Measurements from ENCODE around the gene CNPY2. TPM values are rescaled to one million over a fixed set of nuclear protein-coding genes. Genes with fewer than 3 reads are reported as not detected.
"Not testable (repeated sequence)": the region's sequence is repeated elsewhere in the genome, so short reads cannot be mapped to it uniquely, and the experiment has no call there.

Gene CNPY2
- total and polyA plus RNA-seq, 4 donors, result 24.6 to 163 (median 70.7) TPM

DNA sequence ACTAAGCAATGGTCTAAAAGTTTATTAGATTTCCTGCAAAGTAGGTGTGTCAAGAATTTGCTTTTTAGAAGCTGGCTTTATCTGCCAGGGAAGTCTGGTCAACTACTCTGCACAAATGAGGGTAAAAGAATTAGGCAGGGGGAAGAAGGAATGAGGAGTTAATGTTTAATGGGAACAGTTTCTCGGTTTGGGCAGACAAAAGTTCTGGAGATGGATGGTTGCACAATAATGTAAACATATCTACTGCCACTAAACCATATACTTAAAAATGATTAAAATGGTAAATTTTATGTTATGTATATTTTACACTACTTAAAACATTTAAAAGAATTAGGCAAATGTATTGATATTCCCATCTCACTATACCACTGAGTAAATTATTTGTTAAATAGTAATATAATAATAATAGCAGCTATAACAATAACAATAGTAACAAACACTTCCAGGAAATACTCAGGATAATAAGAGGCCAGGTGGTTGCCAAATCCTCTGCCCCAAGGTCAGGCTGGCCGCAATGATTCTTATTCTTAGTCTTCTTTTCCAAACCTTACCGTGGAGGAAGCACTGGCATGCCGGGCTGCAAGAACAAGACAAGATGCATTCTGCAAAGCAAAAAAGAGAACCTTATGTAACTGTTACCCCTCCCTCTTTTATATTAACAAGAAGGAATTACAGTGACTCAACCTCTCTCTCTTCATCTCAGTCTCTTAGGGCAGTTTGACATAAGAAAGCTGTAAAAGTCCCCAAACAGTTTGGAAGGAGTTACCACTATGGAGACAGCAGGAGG is 29.6 kb downstream of the CNPY2 start:
- DNase-seq (ENCODE audit: low spot score), result no peak
- H3K9me3 ChIP-seq (ENCODE audit: control insufficient read depth in 4 of 4, low read length in 3 of 4), result no peaks in the 10 kb centered on the region
- no peaks in the 10 kb centered on the region for H3K27me3 ChIP-seq (ENCODE audit: control insufficient read depth in 4 of 4, insufficient read depth in 4 of 4, low read length in 3 of 4)
- peaks cover 10 to 36% (median 27%) of the 10 kb centered on the region in 4 donors for H3K36me3 ChIP-seq (ENCODE audit: control insufficient read depth in 4 of 4, insufficient read depth in 3 of 4, low read depth in 1 of 4, low read length in 3 of 4)
- H3K4me1 ChIP-seq (ENCODE audit: control insufficient read depth in 4 of 4, insufficient read depth in 4 of 4, low read length in 3 of 4), result peaks cover 3 to 35% (median 32%) of the 10 kb centered on the region in 4 donors
- no peak for TF ChIP-seq RAD21 (IDR thresholded peaks at IDR 0.05)
- TF ChIP-seq EGR1 (IDR thresholded peaks at IDR 0.05; ENCODE audit: low read depth in 2 of 2), result no peak
- no peak for TF ChIP-seq YY1 (IDR thresholded peaks at IDR 0.05)
- TF ChIP-seq SP1 (IDR thresholded peaks at IDR 0.05), result no peak
- TF ChIP-seq, protein P1, sequence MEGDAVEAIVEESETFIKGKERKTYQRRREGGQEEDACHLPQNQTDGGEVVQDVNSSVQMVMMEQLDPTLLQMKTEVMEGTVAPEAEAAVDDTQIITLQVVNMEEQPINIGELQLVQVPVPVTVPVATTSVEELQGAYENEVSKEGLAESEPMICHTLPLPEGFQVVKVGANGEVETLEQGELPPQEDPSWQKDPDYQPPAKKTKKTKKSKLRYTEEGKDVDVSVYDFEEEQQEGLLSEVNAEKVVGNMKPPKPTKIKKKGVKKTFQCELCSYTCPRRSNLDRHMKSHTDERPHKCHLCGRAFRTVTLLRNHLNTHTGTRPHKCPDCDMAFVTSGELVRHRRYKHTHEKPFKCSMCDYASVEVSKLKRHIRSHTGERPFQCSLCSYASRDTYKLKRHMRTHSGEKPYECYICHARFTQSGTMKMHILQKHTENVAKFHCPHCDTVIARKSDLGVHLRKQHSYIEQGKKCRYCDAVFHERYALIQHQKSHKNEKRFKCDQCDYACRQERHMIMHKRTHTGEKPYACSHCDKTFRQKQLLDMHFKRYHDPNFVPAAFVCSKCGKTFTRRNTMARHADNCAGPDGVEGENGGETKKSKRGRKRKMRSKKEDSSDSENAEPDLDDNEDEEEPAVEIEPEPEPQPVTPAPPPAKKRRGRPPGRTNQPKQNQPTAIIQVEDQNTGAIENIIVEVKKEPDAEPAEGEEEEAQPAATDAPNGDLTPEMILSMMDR (IDR thresholded peaks at IDR 0.05; ENCODE audit: low read depth, low read length, missing input control), result no peak
- no peak for TF ChIP-seq GABPA (IDR thresholded peaks at IDR 0.05 in 1 of 2, conservative IDR thresholded peaks at IDR 0.05 in 1 of 2)
- TF ChIP-seq, protein P2, sequence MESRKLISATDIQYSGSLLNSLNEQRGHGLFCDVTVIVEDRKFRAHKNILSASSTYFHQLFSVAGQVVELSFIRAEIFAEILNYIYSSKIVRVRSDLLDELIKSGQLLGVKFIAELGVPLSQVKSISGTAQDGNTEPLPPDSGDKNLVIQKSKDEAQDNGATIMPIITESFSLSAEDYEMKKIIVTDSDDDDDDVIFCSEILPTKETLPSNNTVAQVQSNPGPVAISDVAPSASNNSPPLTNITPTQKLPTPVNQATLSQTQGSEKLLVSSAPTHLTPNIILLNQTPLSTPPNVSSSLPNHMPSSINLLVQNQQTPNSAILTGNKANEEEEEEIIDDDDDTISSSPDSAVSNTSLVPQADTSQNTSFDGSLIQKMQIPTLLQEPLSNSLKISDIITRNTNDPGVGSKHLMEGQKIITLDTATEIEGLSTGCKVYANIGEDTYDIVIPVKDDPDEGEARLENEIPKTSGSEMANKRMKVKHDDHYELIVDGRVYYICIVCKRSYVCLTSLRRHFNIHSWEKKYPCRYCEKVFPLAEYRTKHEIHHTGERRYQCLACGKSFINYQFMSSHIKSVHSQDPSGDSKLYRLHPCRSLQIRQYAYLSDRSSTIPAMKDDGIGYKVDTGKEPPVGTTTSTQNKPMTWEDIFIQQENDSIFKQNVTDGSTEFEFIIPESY (IDR thresholded peaks at IDR 0.05), result no peak
- no peak for TF ChIP-seq HNF4A (conservative IDR thresholded peaks at IDR 0.05)
- TF ChIP-seq NR2F2 (IDR thresholded peaks at IDR 0.05), result no peak
- no peak for TF ChIP-seq RXRA (IDR thresholded peaks at IDR 0.05)
- TF ChIP-seq, protein P3, sequence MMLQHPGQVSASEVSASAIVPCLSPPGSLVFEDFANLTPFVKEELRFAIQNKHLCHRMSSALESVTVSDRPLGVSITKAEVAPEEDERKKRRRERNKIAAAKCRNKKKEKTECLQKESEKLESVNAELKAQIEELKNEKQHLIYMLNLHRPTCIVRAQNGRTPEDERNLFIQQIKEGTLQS (IDR thresholded peaks at IDR 0.05), result no peak
- WGBS, result 37% methylated on average over 4 of the region's 4 CpGs
- no peak overlapping the region for H3K27ac ChIP-seq (ENCODE audit: low read depth in 1 of 2, low read length in 2 of 2)
- H3K9ac ChIP-seq (ENCODE audit: low read depth in 1 of 2, low read length in 2 of 2), result no peak overlapping the region
- H3K4me3 ChIP-seq (ENCODE audit: low read depth in 1 of 3, low read length in 3 of 3), result no peak overlapping the region

DNA sequence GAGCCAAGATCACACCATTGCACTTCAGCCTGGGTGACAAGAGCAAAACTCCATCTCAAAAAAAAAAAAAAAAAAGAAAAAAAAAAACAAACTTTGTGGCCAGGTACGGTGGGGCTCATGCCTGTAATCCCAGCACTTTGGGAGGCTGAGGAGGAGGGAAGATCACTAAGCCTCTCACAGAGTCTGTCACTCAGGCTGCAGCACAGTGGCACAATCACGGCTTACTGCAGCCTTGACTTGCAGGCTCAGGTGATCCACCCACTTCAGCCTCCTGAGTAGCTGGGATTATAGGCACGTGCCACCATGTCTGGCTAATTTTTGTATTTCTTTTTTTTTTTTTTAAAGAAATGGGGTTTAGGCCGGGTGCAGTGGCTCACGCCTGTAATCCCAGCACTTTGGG is 31.5 kb downstream of the CNPY2 start:
- H3K9ac ChIP-seq (ENCODE audit: low read depth in 1 of 2, low read length in 2 of 2); DNase-seq (ENCODE audit: low spot score); H3K27ac ChIP-seq (ENCODE audit: low read depth in 1 of 2, low read length in 2 of 2); H3K27me3 ChIP-seq (ENCODE audit: control insufficient read depth in 4 of 4, insufficient read depth in 4 of 4, low read length in 3 of 4); H3K4me3 ChIP-seq (ENCODE audit: low read depth in 1 of 3, low read length in 3 of 3); H3K9me3 ChIP-seq (ENCODE audit: control insufficient read depth in 4 of 4, low read length in 3 of 4): not testable (repeated sequence)
- Histone ChIP-seq H3K36me3 (ENCODE audit: control insufficient read depth in 4 of 4, insufficient read depth in 3 of 4, low read depth in 1 of 4, low read length in 3 of 4) (peaks cover 9 to 34% (median 25%) of the 10 kb centered on the region in 4 donors), H3K4me1 (ENCODE audit: control insufficient read depth in 4 of 4, insufficient read depth in 4 of 4, low read length in 3 of 4) (peaks cover 1 to 47% (median 43%) of the 10 kb centered on the region in 4 donors)
- 94% methylated on average over 5 of the region's 5 CpGs for WGBS

DNA sequence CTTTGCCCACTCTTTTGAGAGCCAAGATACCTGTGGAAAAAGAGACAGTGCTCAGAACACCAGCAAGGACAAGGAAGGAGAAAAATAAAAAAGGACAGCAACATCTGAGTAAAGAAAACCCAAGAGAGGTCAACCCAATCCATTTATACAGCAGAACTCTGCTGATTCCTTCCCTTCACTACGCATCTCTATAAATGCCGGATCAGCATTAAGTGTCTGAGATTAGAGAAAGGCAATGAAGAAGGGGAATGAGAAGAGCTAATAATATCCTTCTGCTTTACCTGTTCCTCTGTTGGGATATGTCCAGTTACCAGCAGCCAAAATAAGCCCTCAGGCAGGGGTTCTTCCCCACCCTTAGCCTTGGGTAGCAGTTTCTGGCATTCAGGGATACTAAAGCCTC is 33.2 kb downstream of the CNPY2 start:
- peaks cover 1 to 43% (median 39%) of the 10 kb centered on the region in 4 donors for H3K4me1 ChIP-seq (ENCODE audit: control insufficient read depth in 4 of 4, insufficient read depth in 4 of 4, low read length in 3 of 4)
- TF ChIP-seq GABPA (IDR thresholded peaks at IDR 0.05 in 1 of 2, conservative IDR thresholded peaks at IDR 0.05 in 1 of 2), result no peak
- H3K27ac ChIP-seq (ENCODE audit: low read depth in 1 of 2, low read length in 2 of 2), result no peak overlapping the region
- H3K9ac ChIP-seq (ENCODE audit: low read depth in 1 of 2, low read length in 2 of 2), result no peak overlapping the region
- over 99% methylated on average over 2 of the region's 2 CpGs for WGBS
- H3K27me3 ChIP-seq (ENCODE audit: control insufficient read depth in 4 of 4, insufficient read depth in 4 of 4, low read length in 3 of 4), result no peaks in the 10 kb centered on the region
- peaks cover 13 to 44% (median 35%) of the 10 kb centered on the region in 4 donors for H3K36me3 ChIP-seq (ENCODE audit: control insufficient read depth in 4 of 4, insufficient read depth in 3 of 4, low read depth in 1 of 4, low read length in 3 of 4)
- no peak overlapping the region for H3K4me3 ChIP-seq (ENCODE audit: low read depth in 1 of 3, low read length in 3 of 3)
- no peak for DNase-seq (ENCODE audit: low spot score)
- H3K9me3 ChIP-seq (ENCODE audit: control insufficient read depth in 4 of 4, low read length in 3 of 4), result no peaks in the 10 kb centered on the region

Data from liver (tissue), 9 donors.